Cardiac fibroblast (primary cell): Measurements from ENCODE around the gene CTBP1.
A peak's percentile ranks its signal among the peaks of the same experiment; 100 is the strongest.

Source experiments
- DNase-seq, 2 donors: peaks; one replicate each; pipeline versions ENCODE4 v3.0.0 to v3.0.0-alpha.2; 2010; ENCODE audit warnings: low read depth in 2 of 2
- H3K4me3 ChIP-seq, 2 donors: replicated peaks in 1 of 2; 1 replicate in 1 of 2; 2 replicates in 1 of 2; pipeline ENCODE4 v1.5.1; 2011; ENCODE audit warnings: low read depth in 2 of 2, low read length in 2 of 2, mild to moderate bottlenecking in 2 of 2, moderate library complexity in 1 of 2
- TF ChIP-seq, protein P1 (sequence below): IDR thresholded peaks from one replicate; pipeline ENCODE4 v1.5.1; 2011; ENCODE audit warnings: low read depth, mild to moderate bottlenecking, low read length, inconsistent platforms

Gene CTBP1

DNA sequence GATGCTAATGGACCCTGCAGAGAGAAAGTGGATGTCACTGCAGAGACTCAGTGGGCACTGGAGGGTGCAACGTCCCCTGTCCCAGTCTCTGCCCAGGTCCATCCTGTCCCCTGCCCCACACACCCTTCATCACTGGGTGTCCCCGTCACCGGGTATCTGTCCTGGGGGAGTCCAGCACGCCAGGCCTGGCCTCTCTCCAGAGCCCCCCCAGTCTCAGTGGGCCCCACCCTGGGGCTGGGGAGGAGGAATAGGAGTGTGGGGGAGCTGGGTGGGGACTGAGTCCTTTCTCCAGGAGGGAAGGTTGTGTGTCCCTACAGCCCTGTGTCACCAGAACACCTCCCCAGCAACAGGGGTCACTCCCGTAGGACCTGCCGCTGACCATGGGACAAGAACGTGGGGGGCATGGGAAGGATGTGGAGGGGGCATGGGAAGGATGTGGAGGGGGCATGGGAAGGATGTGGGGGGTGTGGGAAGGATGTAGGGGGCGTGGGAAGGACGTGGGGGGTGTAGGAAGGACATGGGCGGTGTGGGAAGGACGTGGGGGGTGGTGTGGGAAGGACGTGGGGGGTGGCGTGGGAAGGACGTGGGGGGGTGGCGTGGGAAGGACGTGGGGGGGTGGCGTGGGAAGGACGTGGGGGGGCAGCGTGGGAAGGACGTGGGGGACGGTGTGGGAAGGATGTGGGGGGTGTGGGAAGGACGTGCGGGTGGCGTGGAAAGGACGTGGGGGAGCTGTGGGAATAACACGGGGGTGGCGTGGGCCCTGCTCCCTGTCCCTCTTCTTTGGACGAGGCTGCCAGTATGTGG is 55.5 kb downstream of the CTBP1 start:
- no peak overlapping the region for H3K4me3 ChIP-seq
- TF ChIP-seq, protein P1, sequence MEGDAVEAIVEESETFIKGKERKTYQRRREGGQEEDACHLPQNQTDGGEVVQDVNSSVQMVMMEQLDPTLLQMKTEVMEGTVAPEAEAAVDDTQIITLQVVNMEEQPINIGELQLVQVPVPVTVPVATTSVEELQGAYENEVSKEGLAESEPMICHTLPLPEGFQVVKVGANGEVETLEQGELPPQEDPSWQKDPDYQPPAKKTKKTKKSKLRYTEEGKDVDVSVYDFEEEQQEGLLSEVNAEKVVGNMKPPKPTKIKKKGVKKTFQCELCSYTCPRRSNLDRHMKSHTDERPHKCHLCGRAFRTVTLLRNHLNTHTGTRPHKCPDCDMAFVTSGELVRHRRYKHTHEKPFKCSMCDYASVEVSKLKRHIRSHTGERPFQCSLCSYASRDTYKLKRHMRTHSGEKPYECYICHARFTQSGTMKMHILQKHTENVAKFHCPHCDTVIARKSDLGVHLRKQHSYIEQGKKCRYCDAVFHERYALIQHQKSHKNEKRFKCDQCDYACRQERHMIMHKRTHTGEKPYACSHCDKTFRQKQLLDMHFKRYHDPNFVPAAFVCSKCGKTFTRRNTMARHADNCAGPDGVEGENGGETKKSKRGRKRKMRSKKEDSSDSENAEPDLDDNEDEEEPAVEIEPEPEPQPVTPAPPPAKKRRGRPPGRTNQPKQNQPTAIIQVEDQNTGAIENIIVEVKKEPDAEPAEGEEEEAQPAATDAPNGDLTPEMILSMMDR: no peak
- no peak for DNase-seq

- TF ChIP-seq, protein P1: no peak
- peak overlapping the region in 1 of 2 donors; percentile 2 for H3K4me3 ChIP-seq
Measured at GRCh38 chr4:1192493-1193205, 56.3 kb downstream of the CTBP1 start.

DNA sequence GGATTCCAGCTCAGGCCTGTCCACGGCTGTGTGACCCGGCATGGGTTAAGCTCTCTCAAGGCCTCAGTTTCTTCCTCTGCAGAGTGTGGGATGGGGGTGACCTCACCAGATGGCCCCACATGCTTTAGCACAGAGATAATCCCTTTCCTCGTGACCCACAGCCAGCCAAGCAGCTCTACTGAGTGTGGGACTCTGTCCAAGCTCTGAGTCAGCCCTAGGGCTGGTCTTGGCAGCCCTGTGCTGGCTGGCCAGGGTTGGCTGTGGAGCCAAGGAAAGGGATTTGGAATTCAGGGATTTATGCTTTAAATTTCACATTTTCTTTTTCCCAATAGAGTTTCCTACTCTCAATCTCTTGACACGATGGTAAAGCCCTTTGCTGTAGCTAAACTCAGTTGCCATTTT is 56.8 kb downstream of the CTBP1 start:
- TF ChIP-seq, protein P1: no peak
- DNase-seq: peak; percentile 95 to 97
- H3K4me3 ChIP-seq: no peak overlapping the region

More at GRCh38 chr4:1192493-1193205, 56.3 kb downstream of the CTBP1 start:
- DNase-seq: no peak

- TF ChIP-seq, protein P1: no peak
- no peak overlapping the region for H3K4me3 ChIP-seq
- no peak for DNase-seq
Measured at GRCh38 chr4:1191621-1192020, 57.3 kb downstream of the CTBP1 start.

- H3K4me3 ChIP-seq: no peak overlapping the region
- no peak for DNase-seq
- TF ChIP-seq, protein P1: no peak
Measured at GRCh38 chr4:1187182-1187581, 61.7 kb downstream of the CTBP1 start.

DNA sequence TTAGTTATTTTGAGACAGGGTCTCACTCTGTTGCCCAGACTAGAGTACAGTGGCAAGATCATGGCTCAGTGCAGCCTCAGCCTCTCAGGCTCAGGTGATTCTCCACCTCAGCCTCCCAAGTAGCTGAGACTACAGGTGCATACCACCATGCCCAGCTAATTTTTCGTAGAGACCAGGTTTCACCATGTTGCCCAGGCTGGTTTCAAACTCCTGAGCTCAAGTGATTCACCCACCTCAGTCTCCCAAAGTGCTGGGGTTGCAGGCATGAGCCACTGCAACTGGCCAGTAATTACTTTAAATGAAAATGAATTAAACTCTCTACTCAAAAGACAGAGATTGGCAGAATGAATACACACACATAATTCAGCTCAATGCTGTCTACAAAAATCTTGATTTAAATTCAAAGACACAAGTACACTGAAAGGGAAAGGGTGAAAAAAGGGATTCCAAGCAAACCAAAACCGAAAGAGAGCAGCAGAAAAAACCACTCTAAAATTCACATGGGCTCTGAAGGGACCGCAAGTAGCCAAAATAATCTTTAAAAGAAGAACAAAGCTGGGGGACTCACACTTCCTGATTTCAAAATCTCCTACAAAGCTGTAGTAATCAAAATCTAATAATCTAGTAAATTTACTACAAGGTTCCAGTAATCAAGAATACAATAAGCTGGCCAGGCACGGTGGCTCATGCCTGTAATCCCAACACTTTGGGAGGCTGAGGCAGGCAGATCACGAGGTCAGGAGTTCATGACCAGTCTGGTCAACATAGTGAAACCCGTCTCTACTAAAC is 64.8 kb downstream of the CTBP1 start:
- H3K4me3 ChIP-seq: no peak overlapping the region
- no peak for DNase-seq
- TF ChIP-seq, protein P1: no peak
